ENCODE results near the gene SPEG.

DNA sequence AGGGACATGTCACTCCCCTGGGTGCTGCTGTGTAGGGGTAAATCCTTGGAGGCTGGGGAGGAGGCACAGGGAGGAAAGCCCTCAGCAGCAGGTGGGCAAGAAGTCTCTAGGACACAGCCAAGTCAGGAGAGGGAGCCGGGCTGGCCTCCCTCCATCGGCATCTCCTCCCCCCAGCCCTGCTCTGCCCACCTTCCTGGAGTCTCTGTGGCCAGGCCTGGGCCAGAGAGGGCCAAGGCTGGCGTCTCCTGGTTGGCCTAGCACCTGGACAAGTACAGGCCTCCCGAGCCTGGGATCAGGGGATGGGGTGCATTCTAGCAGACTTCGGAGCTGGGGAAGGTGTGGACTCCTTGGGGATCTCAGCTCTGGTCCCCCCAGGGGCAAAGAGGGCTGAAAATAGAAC is 1.8 kb downstream of the SPEG start:
- TF ChIP-seq, protein P1, sequence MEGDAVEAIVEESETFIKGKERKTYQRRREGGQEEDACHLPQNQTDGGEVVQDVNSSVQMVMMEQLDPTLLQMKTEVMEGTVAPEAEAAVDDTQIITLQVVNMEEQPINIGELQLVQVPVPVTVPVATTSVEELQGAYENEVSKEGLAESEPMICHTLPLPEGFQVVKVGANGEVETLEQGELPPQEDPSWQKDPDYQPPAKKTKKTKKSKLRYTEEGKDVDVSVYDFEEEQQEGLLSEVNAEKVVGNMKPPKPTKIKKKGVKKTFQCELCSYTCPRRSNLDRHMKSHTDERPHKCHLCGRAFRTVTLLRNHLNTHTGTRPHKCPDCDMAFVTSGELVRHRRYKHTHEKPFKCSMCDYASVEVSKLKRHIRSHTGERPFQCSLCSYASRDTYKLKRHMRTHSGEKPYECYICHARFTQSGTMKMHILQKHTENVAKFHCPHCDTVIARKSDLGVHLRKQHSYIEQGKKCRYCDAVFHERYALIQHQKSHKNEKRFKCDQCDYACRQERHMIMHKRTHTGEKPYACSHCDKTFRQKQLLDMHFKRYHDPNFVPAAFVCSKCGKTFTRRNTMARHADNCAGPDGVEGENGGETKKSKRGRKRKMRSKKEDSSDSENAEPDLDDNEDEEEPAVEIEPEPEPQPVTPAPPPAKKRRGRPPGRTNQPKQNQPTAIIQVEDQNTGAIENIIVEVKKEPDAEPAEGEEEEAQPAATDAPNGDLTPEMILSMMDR (IDR thresholded peaks at IDR 0.05) = no peak
- TF ChIP-seq EZH2 (IDR thresholded peaks at IDR 0.05) (no peak), EZH2phosphoT487 (IDR thresholded peaks at IDR 0.05) (no peak)

Data from neural progenitor cell (in vitro differentiated cells).